Measurements from ENCODE around the gene FAM162A. TPM values are rescaled to one million over a fixed set of nuclear protein-coding genes. Genes with fewer than 3 reads are reported as not detected.
A peak's percentile ranks its signal among the peaks of the same experiment; 100 is the strongest.

The FAM162A gene
- total RNA-seq (10 to 100 TPM; 16.6 to 17.4 TPM), polyA plus RNA-seq (100 to 1,000 TPM in 1 of 2 donors, 10 to 100 TPM in 1; 41.7 to 160 TPM)

- Histone ChIP-seq H3K27ac (ENCODE audit: low read depth in 1 of 2, low read length in 2 of 2) (peak within 1 kb of the TSS; percentile 76 to 93), H3K27me3 (ENCODE audit: control insufficient read depth in 4 of 4, insufficient read depth in 4 of 4, low read length in 3 of 4) (no peaks in the 10 kb centered on the region), H3K4me3 (ENCODE audit: low read depth in 1 of 3, low read length in 3 of 3) (peak within 1 kb of the TSS; percentile 64 to 98 (median 93)), H3K4me1 (ENCODE audit: control insufficient read depth in 4 of 4, insufficient read depth in 4 of 4, low read length in 3 of 4) (peaks cover 5 to 43% (median 28%) of the 10 kb centered on the region in 4 donors), H3K9me3 (ENCODE audit: control insufficient read depth in 4 of 4, low read length in 3 of 4) (no peaks in the 10 kb centered on the region), H3K36me3 (ENCODE audit: control insufficient read depth in 4 of 4, insufficient read depth in 3 of 4, low read depth in 1 of 4, low read length in 3 of 4) (no peaks in the 10 kb centered on the region), H3K9ac (ENCODE audit: low read depth in 1 of 2, low read length in 2 of 2) (peak within 1 kb of the TSS; percentile 78 to 85)
- TF ChIP-seq RAD21 (IDR thresholded peaks at IDR 0.05) (peak; percentile 39 to 71), FOXA2 (IDR thresholded peaks at IDR 0.05) (no peak), ATF3 (IDR thresholded peaks at IDR 0.05) (no peak), RXRA (IDR thresholded peaks at IDR 0.05) (no peak), TAF1 (conservative IDR thresholded peaks at IDR 0.05) (peak; percentile 94), GABPA (IDR thresholded peaks at IDR 0.05 in 1 of 2, conservative IDR thresholded peaks at IDR 0.05 in 1 of 2) (peak in 1 of 2 donors; percentile 32), YY1 (IDR thresholded peaks at IDR 0.05) (peak; percentile 87), EGR1 (IDR thresholded peaks at IDR 0.05; ENCODE audit: low read depth in 2 of 2) (no peak), REST (IDR thresholded peaks at IDR 0.05) (peak; percentile 74), MAX (IDR thresholded peaks at IDR 0.05) (no peak), SP1 (IDR thresholded peaks at IDR 0.05) (peak; percentile 47), CTCF (IDR thresholded peaks at IDR 0.05; ENCODE audit: low read depth, low read length, missing input control) (peak; percentile 31)
- peak; percentile 97 for DNase-seq (ENCODE audit: low spot score)
- WGBS, result under 1% methylated on average over 52 of the region's 52 CpGs
These were observed at the start of gene FAM162A for GRCh38 chr3:122383771-122384697. FAM162A (plus strand) TSS chr3:122384182; CDS start chr3:122384266, 84 bp downstream.

- Histone ChIP-seq H3K9ac (ENCODE audit: low read depth in 1 of 2, low read length in 2 of 2) (no peak overlapping the region), H3K27me3 (ENCODE audit: control insufficient read depth in 4 of 4, insufficient read depth in 4 of 4, low read length in 3 of 4) (no peaks in the 10 kb centered on the region), H3K4me3 (ENCODE audit: low read depth in 1 of 3, low read length in 3 of 3) (no peak overlapping the region), H3K4me1 (ENCODE audit: control insufficient read depth in 4 of 4, insufficient read depth in 4 of 4, low read length in 3 of 4) (no peaks in the 10 kb centered on the region), H3K36me3 (ENCODE audit: control insufficient read depth in 4 of 4, insufficient read depth in 3 of 4, low read depth in 1 of 4, low read length in 3 of 4) (no peaks in the 10 kb centered on the region), H3K9me3 (ENCODE audit: control insufficient read depth in 4 of 4, low read length in 3 of 4) (no peaks in the 10 kb centered on the region), H3K27ac (ENCODE audit: low read depth in 1 of 2, low read length in 2 of 2) (no peak overlapping the region)
- no peak for DNase-seq (ENCODE audit: low spot score)
- 89% methylated on average over 1 of the region's 1 CpG for WGBS
- TF ChIP-seq RXRA (IDR thresholded peaks at IDR 0.05), result no peak
- TF ChIP-seq YY1 (IDR thresholded peaks at IDR 0.05), result no peak
- no peak for TF ChIP-seq FOXA1 (IDR thresholded peaks at IDR 0.05)
- no peak for TF ChIP-seq NR2F2 (IDR thresholded peaks at IDR 0.05)
- TF ChIP-seq REST (IDR thresholded peaks at IDR 0.05), result no peak
- TF ChIP-seq EGR1 (IDR thresholded peaks at IDR 0.05; ENCODE audit: low read depth in 2 of 2), result no peak
- no peak for TF ChIP-seq HNF4A (conservative IDR thresholded peaks at IDR 0.05)
- no peak for TF ChIP-seq CTCF (IDR thresholded peaks at IDR 0.05; ENCODE audit: low read depth, low read length, missing input control)
- no peak for TF ChIP-seq RAD21 (IDR thresholded peaks at IDR 0.05)
These were observed 41.2 kb upstream of the FAM162A start for GRCh38 chr3:122342803-122343202.

Data from liver (tissue), 9 donors.